ENCODE results near the gene DPEP1.

Gene DPEP1

GRCh38 chr16:89599451-89599858 is 14.0 kb upstream of the DPEP1 start:
- DNase-seq: no peak

GRCh38 chr16:89599902-89600301 is 13.5 kb upstream of the DPEP1 start:
- no peak for DNase-seq

- no peak for DNase-seq
Measured at GRCh38 chr16:89600427-89600826, 13.0 kb upstream of the DPEP1 start.

- no peak for DNase-seq
Measured at GRCh38 chr16:89600956-89601355, 12.5 kb upstream of the DPEP1 start.

GRCh38 chr16:89601906-89602272 is 11.6 kb upstream of the DPEP1 start:
- DNase-seq: no peak

DNA sequence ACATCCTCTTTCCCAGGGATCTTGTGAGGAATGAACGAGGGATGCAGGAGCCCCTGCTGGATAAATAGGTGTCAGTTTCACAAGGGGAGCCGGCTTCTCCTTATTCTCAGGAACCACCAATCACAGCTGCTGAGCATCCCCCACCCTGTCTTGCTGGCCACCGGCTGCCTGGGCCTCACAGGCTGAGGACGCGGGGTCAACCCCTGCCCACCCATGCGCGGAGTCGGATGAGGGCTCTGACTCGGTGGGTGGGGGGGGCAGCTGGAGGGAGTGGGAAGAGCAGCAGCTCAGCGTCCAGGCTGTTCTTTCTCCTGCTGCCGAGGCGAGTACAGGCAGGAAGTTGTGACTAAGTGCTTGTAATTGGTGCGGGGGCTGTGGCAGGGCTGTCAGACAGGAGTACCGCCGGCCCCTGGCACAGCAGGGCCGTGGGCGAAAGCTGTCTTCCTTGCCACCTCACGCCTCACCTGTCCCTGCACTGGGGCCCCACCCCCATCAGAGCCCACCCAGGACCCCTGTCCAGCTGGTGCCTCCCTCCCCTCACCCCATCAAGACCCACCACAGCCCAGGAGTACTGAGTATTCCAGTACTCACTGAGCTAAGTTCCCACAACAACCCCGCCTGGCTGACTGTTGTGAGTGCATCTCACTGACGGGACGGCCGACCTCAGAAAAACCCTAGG is 11.0 kb upstream of the DPEP1 start:
- DNase-seq: no peak

DNA sequence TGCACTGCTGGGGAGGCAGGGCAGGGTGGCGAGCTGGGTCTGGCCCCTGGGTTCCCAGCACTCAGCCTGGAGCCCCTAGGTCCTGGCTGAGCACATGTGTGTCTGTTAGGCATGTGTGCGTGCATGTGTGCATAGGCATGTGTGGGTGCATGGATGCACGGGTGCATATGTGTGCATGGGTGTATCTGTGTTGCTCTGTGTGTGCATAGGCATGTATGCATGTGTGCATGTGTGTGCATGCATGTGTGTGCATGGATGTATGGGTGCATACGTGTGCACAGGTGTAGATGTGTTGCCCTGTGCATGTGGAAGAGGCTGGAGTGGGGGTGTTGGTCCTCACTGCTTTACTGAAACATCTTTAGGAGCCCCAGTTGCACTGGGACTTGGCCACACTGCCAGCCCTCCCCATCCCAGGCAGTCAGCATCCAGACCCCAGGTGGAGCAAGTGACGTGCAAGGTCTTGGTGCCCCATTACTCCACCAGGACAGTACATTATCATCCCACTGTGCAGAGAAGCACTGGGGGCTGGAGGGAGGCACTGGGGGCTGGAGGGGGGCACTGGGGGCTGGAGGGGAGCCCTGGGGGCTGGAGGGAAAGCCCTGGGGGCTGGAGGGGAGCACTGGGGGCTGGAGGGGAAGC is 10.4 kb upstream of the DPEP1 start:
- no peak for DNase-seq

DNA sequence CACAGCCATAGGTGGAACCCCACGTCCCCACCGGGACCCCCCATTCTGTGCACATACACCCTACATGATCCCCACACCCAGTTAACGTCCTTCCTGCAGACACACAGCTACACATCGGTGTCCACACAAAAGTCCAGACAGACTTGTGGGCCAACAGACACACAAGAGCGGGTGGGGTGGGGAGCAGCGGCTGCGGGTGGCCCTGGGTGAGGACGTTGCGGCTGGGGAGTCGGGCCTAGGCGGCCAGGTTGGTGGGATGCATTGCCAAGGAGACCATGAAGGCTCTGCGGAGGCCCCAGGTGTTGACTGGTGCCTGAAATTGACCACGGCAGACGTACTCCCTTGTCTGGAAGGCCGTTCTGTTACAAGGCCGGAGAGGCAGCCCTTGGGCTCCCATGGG is 8.7 kb upstream of the DPEP1 start:
- DNase-seq: no peak

DNA sequence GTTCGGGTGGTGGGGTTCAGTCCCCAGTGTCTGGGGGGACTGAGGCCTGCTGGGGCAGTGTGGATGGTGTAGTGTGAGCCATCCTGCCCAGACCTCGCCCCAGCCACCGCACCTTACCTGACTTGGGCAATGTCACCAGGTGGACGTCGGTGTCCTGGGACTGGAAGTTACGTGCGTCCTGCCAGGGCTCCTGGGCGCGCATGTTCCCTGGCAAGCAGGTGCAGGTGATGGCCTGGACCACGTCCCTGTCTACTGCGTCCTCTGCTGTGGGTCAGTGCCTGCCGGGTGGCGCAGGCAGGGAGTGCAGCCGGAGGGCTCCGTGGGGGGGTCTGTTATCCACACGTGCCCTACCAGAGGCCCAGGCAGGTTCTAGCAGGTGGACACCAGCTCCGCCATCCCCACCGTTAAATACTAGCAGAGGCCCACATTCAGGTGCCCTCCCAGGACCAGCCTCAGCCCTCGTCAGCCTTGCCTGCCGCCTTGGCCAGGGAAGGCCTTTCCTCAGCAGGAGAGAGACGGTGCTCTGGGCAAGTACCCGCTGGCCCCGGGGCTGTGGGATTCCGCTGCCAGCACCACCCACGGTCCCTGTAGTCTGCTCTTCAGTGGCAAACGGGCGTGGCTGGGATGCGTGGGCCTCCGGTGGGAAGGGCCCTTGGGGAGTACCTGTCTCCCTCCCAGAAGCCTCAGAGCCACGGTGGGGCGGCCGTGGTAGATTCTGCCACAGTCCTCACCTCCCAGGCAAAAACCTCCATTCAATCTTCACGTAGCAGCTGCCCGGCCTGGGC is 8.1 kb upstream of the DPEP1 start:
- no peak for DNase-seq

DNA sequence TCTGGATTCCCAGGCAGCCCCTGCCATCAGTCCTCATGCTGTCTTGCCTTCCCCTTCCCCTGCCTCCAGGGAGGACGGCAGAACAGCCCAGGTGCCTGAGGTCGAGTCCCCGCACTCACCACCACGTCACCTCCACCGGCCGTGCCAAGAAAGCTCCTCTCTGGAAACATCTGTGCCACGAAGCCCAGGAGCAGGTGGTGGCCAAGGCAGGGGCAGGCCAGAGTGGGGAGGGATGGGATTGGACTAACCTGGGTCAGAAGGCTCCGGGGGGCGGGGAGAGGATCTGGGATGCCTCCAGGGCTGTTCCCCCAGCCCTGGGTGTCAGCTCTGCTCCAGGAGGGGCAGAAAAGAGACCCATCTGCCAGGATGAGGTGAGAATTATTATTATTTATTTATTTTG is 7.4 kb upstream of the DPEP1 start:
- no peak for DNase-seq

GRCh38 chr16:89607453-89607852 is 6.0 kb upstream of the DPEP1 start:
- no peak for DNase-seq

- DNase-seq: no peak
Measured at GRCh38 chr16:89607937-89608740, 5.3 kb upstream of the DPEP1 start.

DNA sequence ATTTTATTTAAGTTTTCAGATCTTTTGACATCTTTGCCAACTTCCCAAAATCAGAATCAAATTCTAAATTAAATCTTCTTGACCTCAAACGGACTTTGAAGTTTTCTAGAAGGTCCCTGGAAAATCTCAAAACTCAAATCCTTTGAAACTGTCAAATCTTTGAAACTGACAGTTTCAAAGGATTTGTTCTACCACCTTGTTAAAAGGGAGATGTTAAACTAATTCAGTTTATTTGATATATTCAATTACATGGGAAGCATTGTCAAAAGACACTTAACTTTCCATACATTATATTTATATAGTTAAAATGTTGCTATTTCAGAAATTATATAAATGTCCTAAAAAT is 3.4 kb upstream of the DPEP1 start:
- DNase-seq: no peak

DNA sequence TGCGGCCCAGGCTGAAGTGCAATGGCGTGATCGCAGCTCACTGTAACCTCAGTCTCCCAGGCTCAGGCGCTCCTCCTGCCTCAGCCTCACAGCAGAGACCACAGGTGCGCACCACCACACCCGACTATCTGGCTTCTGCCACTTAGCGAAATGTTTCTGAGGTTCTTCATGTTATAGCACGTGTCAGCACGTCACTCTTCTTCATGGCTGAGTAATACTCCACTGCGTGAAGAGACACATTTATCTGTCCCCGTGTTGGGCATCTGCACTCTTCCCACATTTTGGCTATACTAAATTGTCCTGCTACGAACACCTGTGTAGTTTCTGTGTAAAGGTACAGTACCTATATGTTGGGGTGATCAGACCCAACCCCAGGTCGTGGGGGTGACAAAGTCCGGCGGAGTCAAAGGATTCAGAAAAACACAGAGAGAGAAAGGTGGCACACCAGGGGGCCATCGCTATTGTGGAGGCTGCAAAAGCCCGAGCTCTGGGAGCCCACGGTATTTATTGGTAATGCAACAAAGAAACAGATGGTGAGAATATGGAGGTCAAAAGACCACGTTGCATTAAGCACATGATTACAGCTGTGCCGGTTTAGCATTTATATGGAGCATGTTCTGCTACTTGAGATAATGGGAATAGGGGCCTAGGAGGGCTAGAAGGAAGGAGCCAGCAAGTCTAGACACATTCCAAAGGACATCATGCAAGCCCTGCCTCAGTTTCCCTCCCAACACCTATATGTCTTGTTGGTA is 851 bp upstream of the DPEP1 start:
- no peak for DNase-seq

- DNase-seq: no peak
Measured at GRCh38 chr16:89613954-89614459, 565 bp downstream of the DPEP1 start.

DNA sequence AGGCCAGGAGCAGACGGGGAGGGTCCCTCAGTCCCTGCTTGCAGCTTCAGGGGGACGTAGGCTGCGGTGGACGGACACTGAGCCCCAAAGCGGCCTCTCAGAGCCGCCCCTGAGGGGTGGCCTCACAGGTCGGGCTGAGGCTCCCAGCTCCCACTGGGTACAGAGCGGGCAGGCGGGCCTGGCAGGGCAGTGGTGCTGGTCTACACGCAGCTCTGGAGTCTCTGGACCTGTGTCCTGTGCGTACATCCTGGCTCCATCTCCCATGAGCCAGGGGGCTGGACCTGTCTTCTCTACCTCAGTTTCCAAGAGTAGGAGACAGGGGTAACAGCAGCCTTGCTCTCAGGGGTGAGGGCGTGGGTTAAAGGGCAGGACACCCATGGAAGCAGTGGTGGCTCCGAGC is 1.7 kb downstream of the DPEP1 start:
- DNase-seq: no peak

DNA sequence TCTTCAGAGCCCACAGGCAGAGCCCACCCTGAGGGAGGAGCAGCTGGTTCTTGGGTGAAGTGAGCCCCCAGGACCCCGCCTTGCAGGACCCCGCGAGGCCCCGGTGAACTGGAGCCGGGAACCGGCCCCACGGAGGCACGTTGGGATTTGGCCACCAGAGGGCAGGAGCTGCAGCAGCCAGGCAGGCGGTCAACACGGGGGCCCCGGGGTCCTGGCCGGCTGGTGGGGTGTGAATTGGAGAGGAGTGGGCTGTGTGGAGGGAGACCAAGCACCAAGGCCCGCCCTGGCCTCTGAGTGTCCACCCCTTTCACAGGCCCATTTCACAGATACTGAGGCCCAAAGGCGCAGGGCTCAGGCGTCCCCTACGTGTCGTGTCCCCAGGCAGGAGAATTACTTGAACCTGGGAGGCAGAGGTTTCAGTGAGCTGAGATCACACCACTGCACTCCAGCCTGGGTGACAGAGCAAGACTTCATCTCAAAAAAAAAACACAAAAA is 2.2 kb downstream of the DPEP1 start:
- no peak for DNase-seq

- DNase-seq: no peak
Measured at GRCh38 chr16:89616623-89617022, 3.2 kb downstream of the DPEP1 start.

DNA sequence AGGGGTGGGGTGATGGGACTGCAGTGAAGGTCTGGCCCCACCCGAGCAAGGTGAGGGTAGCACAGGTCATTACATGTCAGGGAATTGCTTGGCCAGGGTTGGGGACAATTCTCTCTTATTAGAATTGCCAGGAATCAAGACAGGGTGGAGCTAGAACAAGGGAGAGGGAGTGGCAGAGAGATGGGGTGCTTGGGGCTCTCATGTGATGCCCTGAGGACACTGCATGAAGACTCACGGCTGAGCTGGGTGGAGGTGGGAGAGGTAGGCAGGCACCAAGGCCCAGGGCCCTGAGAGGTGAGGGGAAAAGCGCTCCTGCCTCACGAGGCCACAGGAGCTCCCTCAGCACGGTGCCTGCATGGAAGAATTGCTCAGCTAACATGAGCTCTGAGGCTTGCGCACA is 3.6 kb downstream of the DPEP1 start:
- no peak for DNase-seq

DNA sequence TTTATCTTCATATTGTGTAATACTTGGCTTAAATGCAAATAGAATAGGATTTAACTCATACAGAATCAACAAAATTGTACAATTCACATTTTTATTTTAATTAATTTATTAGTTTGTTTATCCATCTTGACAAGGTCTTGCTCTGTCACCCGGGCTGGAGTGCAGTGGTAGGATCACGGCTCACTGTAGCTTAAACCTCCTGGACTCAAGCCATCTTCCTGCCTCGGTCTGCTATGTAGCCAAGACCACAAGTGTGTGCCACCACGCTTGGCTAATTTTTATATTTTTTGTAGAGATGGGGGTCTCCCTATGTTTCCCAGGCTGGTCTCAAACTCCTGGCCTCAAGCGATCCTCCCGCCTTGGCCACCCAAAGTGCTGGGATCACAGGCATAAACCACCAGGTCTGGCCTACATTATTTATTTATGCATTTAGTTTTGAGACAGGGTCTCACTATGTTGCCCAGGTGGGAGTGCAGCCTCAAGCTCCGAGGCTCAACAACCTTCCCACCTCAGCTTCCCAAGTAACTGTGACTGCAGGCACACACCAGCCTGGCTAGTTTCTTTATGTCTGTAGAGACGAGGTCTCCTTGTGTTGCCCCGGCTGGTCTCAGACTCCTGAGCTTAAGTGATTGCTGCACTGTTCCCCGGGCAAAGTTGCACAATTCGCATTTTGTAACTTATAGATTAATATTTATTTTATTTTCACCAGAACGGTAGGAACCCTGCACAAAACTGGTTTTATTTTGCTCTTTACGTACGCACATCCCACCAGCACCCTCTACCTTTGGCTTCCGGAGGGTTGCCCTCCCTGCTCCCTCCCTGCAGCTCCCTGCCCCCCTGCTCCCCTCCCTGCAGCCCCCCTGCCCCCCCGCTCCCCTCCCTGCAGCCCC is 4.9 kb downstream of the DPEP1 start:
- DNase-seq: no peak

- DNase-seq: no peak
Measured at GRCh38 chr16:89619840-89620239, 6.4 kb downstream of the DPEP1 start.
